Measurements from ENCODE around the gene PPP1R3F. TPM values are rescaled to one million over a fixed set of nuclear protein-coding genes. Genes with fewer than 3 reads are reported as not detected.

Gene PPP1R3F
- total RNA-seq, 2 experiments from 2014 or later, result 5.1 to 5.3 TPM

GRCh38 chrX:49284212-49284611 is 14.6 kb downstream of the PPP1R3F start:
- intact Hi-C loops (cut with micrococcal nuclease; ENCODE audit: unreplicated experiment), result no loop called here
- Histone ChIP-seq H3K27ac (ENCODE audit: low read depth, low read length, poor library complexity, severe bottlenecking) (no peak overlapping the region), H3K9me3 (ENCODE audit: low read length) (no peaks in the 10 kb centered on the region), H3K4me3 (ENCODE audit: low read depth, low read length, poor library complexity, severe bottlenecking) (no peak overlapping the region), H3K9me2 (ENCODE audit: insufficient read depth, low read length) (no peaks in the 10 kb centered on the region), H3K79me2 (ENCODE audit: insufficient read depth, low read depth, low read length) (no peaks in the 10 kb centered on the region), H2AFZ (ENCODE audit: low read length) (no peak overlapping the region), H3K4me1 (ENCODE audit: insufficient read depth, low read length, poor library complexity, severe bottlenecking) (no peaks in the 10 kb centered on the region), H3K36me3 (ENCODE audit: insufficient read depth, low read length) (no peaks in the 10 kb centered on the region), H4K20me1 (ENCODE audit: insufficient read depth, low read length) (no peaks in the 10 kb centered on the region), H3K4me2 (ENCODE audit: low read length) (no peak overlapping the region)
- no TSS peak for BruUV-seq (replicated peaks)
- no peak for DNase-seq (ENCODE audit: low spot score)
- POLR2A ChIA-PET, result no interaction called here
- no peak for TF ChIP-seq EZH2phosphoT487 (IDR thresholded peaks at IDR 0.05; ENCODE audit: borderline replicate concordance, low read depth, low read length)
- no peak for TF ChIP-seq CTCF (conservative IDR thresholded peaks at IDR 0.05; ENCODE audit: low read length)
- CTCF ChIA-PET (ENCODE audit: unreplicated experiment), result no interaction called here

GRCh38 chrX:49286136-49286535 is 16.5 kb downstream of the PPP1R3F start:
- H3K4me3 ChIP-seq (ENCODE audit: low read depth, low read length, poor library complexity, severe bottlenecking), result no peak overlapping the region
- BruUV-seq (replicated peaks), result no TSS peak
- H3K9me3 ChIP-seq (ENCODE audit: low read length), result no peaks in the 10 kb centered on the region
- ChIA-PET POLR2A (no interaction called here), CTCF (ENCODE audit: unreplicated experiment) (no interaction called here)
- no peaks in the 10 kb centered on the region for H3K4me1 ChIP-seq (ENCODE audit: insufficient read depth, low read length, poor library complexity, severe bottlenecking)
- intact Hi-C loops (cut with micrococcal nuclease; ENCODE audit: unreplicated experiment), result no loop called here
- no peak overlapping the region for H3K4me2 ChIP-seq (ENCODE audit: low read length)
- H3K79me2 ChIP-seq (ENCODE audit: insufficient read depth, low read depth, low read length), result no peaks in the 10 kb centered on the region
- H3K27ac ChIP-seq (ENCODE audit: low read depth, low read length, poor library complexity, severe bottlenecking), result no peak overlapping the region
- no peak for DNase-seq (ENCODE audit: low spot score)
- no peaks in the 10 kb centered on the region for H4K20me1 ChIP-seq (ENCODE audit: insufficient read depth, low read length)
- H2AFZ ChIP-seq (ENCODE audit: low read length), result no peak overlapping the region
- TF ChIP-seq EZH2phosphoT487 (IDR thresholded peaks at IDR 0.05; ENCODE audit: borderline replicate concordance, low read depth, low read length) (no peak), CTCF (conservative IDR thresholded peaks at IDR 0.05; ENCODE audit: low read length) (no peak)
- no peaks in the 10 kb centered on the region for H3K36me3 ChIP-seq (ENCODE audit: insufficient read depth, low read length)
- H3K9me2 ChIP-seq (ENCODE audit: insufficient read depth, low read length), result no peaks in the 10 kb centered on the region

GRCh38 chrX:49286581-49286980 is 17.0 kb downstream of the PPP1R3F start:
- POLR2A ChIA-PET, result no interaction called here
- H2AFZ ChIP-seq (ENCODE audit: low read length), result no peak overlapping the region

More at GRCh38 chrX:49286581-49286980, 17.0 kb downstream of the PPP1R3F start:
- Histone ChIP-seq H3K9me2 (ENCODE audit: insufficient read depth, low read length) (no peaks in the 10 kb centered on the region), H4K20me1 (ENCODE audit: insufficient read depth, low read length) (no peaks in the 10 kb centered on the region), H3K27ac (ENCODE audit: low read depth, low read length, poor library complexity, severe bottlenecking) (no peak overlapping the region), H3K4me1 (ENCODE audit: insufficient read depth, low read length, poor library complexity, severe bottlenecking) (no peaks in the 10 kb centered on the region), H3K4me3 (ENCODE audit: low read depth, low read length, poor library complexity, severe bottlenecking) (no peak overlapping the region), H3K9me3 (ENCODE audit: low read length) (no peaks in the 10 kb centered on the region), H3K79me2 (ENCODE audit: insufficient read depth, low read depth, low read length) (no peaks in the 10 kb centered on the region), H3K4me2 (ENCODE audit: low read length) (no peak overlapping the region), H3K36me3 (ENCODE audit: insufficient read depth, low read length) (no peaks in the 10 kb centered on the region)
- DNase-seq (ENCODE audit: low spot score), result no peak
- intact Hi-C loops (cut with micrococcal nuclease; ENCODE audit: unreplicated experiment), result no loop called here
- BruUV-seq (replicated peaks), result no TSS peak
- CTCF ChIA-PET (ENCODE audit: unreplicated experiment), result no interaction called here
- TF ChIP-seq EZH2phosphoT487 (IDR thresholded peaks at IDR 0.05; ENCODE audit: borderline replicate concordance, low read depth, low read length), result no peak
- TF ChIP-seq CTCF (conservative IDR thresholded peaks at IDR 0.05; ENCODE audit: low read length), result no peak

All from OCI-LY7 (cell line).